Measurements from ENCODE around the gene COL21A1. TPM values are rescaled to one million over a fixed set of nuclear protein-coding genes. Genes with fewer than 3 reads are reported as not detected.

COL21A1 gene
- polyA plus RNA-seq, 2 of the 4 experiments (the other 2 are of a cell fraction), result 1.4 to 3.3 TPM

DNA sequence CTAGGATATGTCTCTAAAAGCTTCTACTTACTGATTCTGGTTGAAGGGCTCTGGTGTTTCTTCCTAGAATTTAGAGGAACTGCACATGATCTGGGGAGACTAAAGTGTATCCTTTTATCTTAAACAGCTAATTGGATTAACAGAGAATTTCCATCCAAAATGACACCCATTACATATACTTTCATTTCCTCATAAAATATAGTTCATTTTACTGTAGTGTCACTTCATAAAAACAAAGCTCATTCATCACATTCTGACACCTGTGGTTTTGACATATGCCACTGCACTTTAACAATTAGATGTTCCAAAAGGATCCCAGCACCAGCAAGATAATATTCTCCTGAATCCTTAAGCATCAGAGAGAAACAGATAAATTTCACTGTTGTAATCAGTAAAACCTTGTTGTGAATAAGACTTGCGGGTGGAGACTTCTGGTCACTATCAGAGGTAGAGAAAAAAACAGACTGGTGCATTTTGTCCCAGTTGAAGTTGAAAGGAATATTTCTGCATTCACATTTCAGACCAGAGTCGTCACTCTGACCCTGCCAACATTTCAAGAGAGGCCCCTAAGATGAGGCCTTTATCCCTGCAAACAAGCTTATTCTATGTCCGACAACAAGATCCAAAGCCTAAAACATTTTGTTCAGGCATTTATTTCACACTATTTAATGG lies 196.7 kb downstream of the COL21A1 start:
- Histone ChIP-seq H3K4me1 (no peaks in the 10 kb centered on the region), H3K27ac (no peak overlapping the region), H3K4me3 (no peak overlapping the region), H3K4me2 (no peak overlapping the region), H3K9me3 (no peaks in the 10 kb centered on the region)
- TF ChIP-seq FOXS1 (CRISPR knock-in tag; IDR thresholded peaks at IDR 0.05), result no peak
- no peak for TF ChIP-seq CBX2 (IDR thresholded peaks at IDR 0.05; ENCODE audit: borderline replicate concordance, low read depth)
- TF ChIP-seq RAD21 (conservative IDR thresholded peaks at IDR 0.05 in 1 of 2, IDR thresholded peaks at IDR 0.05 in 1 of 2), result no peak
- no peak for TF ChIP-seq POLR2AphosphoS2 (conservative IDR thresholded peaks at IDR 0.05; ENCODE audit: low read length)
- TF ChIP-seq, protein P1, sequence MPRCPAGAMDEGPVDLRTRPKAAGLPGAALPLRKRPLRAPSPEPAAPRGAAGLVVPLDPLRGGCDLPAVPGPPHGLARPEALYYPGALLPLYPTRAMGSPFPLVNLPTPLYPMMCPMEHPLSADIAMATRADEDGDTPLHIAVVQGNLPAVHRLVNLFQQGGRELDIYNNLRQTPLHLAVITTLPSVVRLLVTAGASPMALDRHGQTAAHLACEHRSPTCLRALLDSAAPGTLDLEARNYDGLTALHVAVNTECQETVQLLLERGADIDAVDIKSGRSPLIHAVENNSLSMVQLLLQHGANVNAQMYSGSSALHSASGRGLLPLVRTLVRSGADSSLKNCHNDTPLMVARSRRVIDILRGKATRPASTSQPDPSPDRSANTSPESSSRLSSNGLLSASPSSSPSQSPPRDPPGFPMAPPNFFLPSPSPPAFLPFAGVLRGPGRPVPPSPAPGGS (IDR thresholded peaks at IDR 0.05), result no peak
- TF ChIP-seq, protein P2, sequence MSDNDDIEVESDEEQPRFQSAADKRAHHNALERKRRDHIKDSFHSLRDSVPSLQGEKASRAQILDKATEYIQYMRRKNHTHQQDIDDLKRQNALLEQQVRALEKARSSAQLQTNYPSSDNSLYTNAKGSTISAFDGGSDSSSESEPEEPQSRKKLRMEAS (IDR thresholded peaks at IDR 0.05), result no peak
- TF ChIP-seq FOSB (CRISPR knock-in tag; IDR thresholded peaks at IDR 0.05), result no peak
- no peak for TF ChIP-seq GATA3 (IDR thresholded peaks at IDR 0.05; ENCODE audit: borderline replicate concordance)
- no peak for TF ChIP-seq RNF2 (IDR thresholded peaks at IDR 0.05; ENCODE audit: borderline replicate concordance, low read depth)
- no peak for TF ChIP-seq ZC3H11A (IDR thresholded peaks at IDR 0.05)
- no peak for TF ChIP-seq EP300 (IDR thresholded peaks at IDR 0.05)
- TF ChIP-seq, protein P3, sequence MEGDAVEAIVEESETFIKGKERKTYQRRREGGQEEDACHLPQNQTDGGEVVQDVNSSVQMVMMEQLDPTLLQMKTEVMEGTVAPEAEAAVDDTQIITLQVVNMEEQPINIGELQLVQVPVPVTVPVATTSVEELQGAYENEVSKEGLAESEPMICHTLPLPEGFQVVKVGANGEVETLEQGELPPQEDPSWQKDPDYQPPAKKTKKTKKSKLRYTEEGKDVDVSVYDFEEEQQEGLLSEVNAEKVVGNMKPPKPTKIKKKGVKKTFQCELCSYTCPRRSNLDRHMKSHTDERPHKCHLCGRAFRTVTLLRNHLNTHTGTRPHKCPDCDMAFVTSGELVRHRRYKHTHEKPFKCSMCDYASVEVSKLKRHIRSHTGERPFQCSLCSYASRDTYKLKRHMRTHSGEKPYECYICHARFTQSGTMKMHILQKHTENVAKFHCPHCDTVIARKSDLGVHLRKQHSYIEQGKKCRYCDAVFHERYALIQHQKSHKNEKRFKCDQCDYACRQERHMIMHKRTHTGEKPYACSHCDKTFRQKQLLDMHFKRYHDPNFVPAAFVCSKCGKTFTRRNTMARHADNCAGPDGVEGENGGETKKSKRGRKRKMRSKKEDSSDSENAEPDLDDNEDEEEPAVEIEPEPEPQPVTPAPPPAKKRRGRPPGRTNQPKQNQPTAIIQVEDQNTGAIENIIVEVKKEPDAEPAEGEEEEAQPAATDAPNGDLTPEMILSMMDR (IDR thresholded peaks at IDR 0.05), result no peak
- no peak for TF ChIP-seq PHF8 (IDR thresholded peaks at IDR 0.05; ENCODE audit: borderline replicate concordance, low read depth)
- TF ChIP-seq TP53 (CRISPR knock-in tag; IDR thresholded peaks at IDR 0.05), result no peak
- no peak for TF ChIP-seq CHD2 (IDR thresholded peaks at IDR 0.05; ENCODE audit: low read length, partially characterized antibody)
- no peak for TF ChIP-seq HOXA7 (CRISPR knock-in tag; IDR thresholded peaks at IDR 0.05)
- TF ChIP-seq, protein P4, sequence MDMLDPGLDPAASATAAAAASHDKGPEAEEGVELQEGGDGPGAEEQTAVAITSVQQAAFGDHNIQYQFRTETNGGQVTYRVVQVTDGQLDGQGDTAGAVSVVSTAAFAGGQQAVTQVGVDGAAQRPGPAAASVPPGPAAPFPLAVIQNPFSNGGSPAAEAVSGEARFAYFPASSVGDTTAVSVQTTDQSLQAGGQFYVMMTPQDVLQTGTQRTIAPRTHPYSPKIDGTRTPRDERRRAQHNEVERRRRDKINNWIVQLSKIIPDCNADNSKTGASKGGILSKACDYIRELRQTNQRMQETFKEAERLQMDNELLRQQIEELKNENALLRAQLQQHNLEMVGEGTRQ (IDR thresholded peaks at IDR 0.05), result no peak
- TF ChIP-seq HEYL (CRISPR knock-in tag; IDR thresholded peaks at IDR 0.05), result no peak
- no peak for TF ChIP-seq HDAC2 (IDR thresholded peaks at IDR 0.05)
- ChIA-PET CTCF (no interaction called here), POLR2A (no interaction called here)
- FAIRE-seq (no peak), ATAC-seq (no peak), DNase-seq (ENCODE audit: low read depth in 1 of 2, low spot score in 1 of 2) (no peak)
- 92% methylated on average over 3 of the region's 3 CpGs for WGBS (ENCODE audit: missing lambda C conversion rate)

DNA sequence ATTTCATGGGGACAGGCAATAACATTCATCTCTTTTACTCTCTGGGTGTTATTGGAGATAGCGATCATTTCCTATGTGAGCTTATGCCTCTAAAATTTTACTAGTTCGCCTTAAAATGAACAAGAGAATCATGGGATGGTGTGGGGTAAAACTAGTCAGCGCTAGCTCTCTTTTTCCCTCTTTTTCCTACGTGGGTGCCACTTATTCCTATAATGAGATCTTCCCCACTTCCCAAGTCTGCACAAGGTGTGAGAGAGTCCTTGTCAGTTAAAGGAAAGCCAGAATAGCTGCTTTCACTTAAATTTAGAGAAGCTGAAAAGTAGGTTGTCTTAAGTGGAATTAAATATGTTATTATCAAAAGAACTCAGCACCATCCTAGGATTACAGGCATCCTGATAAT lies 198.8 kb downstream of the COL21A1 start:
- Histone ChIP-seq H3K4me3 (no peak overlapping the region), H3K4me1 (no peaks in the 10 kb centered on the region), H3K27ac (no peak overlapping the region), H3K4me2 (no peak overlapping the region), H3K9me3 (no peaks in the 10 kb centered on the region)
- WGBS (ENCODE audit: missing lambda C conversion rate), result 86% methylated on average over 4 of the region's 4 CpGs
- CTCF ChIA-PET, result interaction anchor here (1.2 kb wide), 1 partner anchor 244 kb away, joined by 4 read pairs; no protein-coding TSS in a partner anchor
- POLR2A ChIA-PET, result no interaction called here
- ATAC-seq (no peak), FAIRE-seq (no peak), DNase-seq (ENCODE audit: low read depth in 1 of 2, low spot score in 1 of 2) (no peak)
- TF ChIP-seq, protein P1 (IDR thresholded peaks at IDR 0.05), result no peak
